Subcutaneous abdominal adipose tissue (tissue), 5 donors: ENCODE measurements around the gene GPC6.
A peak's percentile ranks its signal among the peaks of the same experiment; 100 is the strongest.

ENCODE experiments used
- H3K27ac ChIP-seq: one replicate; pipeline ENCODE4 v1.7.0; 2013; ENCODE audit warnings: low read depth, mild to moderate bottlenecking, inconsistent platforms, low read length, moderate library complexity
- H3K27me3 ChIP-seq, 5 donors: one replicate each; pipeline ENCODE4 v1.7.0; 2013; ENCODE audit warnings: low read length in 5 of 5, inconsistent platforms in 1 of 5; ENCODE audit not compliant: control insufficient read depth in 5 of 5, insufficient read depth in 4 of 5
- H3K36me3 ChIP-seq, 5 donors: one replicate each; pipeline ENCODE4 v1.7.0; 2013; ENCODE audit warnings: low read length in 5 of 5; ENCODE audit not compliant: control insufficient read depth in 5 of 5, insufficient read depth in 5 of 5
- H3K4me1 ChIP-seq, 5 donors: one replicate each; pipeline ENCODE4 v1.7.0; 2013; ENCODE audit warnings: low read length in 5 of 5, mild to moderate bottlenecking in 3 of 5, moderate library complexity in 1 of 5; ENCODE audit not compliant: control insufficient read depth in 5 of 5, insufficient read depth in 5 of 5
- H3K4me3 ChIP-seq, 5 donors: one replicate each; pipeline ENCODE4 v1.7.0; 2013; ENCODE audit warnings: low read length in 5 of 5, low read depth in 1 of 5
- H3K9ac ChIP-seq, 5 donors: one replicate each; pipeline ENCODE4 v1.7.0; 2013; ENCODE audit warnings: low read length in 5 of 5, mild to moderate bottlenecking in 4 of 5, moderate library complexity in 3 of 5
- H3K9me3 ChIP-seq, 5 donors: one replicate each; pipeline ENCODE4 v1.7.0; 2013; ENCODE audit warnings: low read length in 5 of 5; ENCODE audit not compliant: control insufficient read depth in 5 of 5
- donor health status: healthy.
- donor health status: healthy.
- donor health status: healthy.
- donor health status: healthy.
- donor health status: healthy.

GPC6 gene

DNA sequence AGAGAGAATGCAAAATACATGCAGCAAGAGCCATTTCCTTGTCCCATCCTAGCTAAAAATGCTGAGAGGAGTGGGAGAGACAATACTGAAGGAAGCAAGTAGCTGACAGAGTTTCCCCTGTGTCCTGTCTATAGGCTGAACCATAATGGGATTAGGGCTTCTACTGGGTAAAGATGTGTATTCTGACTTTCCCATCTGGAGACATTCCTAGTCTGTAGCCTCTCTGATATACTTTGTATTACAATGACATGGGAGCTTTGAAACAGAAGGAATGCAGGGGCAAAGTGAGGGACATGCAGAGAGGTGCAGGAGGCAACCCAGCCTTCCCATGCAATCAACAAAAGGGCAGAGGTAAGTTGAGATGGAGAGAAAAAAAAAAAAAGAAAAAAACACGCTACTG, 10.5 kb upstream of the GPC6 start:
- no peak overlapping the region for H3K4me3 ChIP-seq
- H3K27ac ChIP-seq: no peak overlapping the region
- H3K36me3 ChIP-seq: no peaks in the 10 kb centered on the region

DNA sequence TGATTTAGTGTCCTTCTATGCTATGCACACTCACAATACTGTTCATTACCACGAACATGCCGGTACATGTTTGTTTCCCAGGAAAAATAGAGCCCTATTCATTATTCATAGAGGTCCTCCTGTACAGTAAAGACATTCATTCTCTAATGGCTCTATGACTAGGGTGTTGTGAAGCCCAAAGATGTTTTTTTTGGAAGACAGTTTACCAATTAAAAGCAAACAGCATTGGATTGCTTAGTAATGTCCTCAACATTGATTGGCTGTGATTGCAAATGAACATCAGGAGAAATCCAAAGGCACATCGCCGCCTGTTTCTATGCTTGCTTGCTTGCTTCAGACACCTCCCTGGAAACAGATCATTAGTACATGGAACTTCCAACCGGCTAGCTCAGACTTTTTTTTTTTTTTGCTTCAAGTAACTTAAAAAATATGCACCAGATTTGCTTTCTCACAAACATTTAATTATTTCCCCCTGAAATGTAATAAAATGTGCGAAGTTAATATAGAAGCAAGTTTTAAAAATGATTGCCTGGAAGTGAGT, 8.8 kb upstream of the GPC6 start:
- Histone ChIP-seq H3K36me3 (no peaks in the 10 kb centered on the region), H3K27ac (no peak overlapping the region), H3K27me3 (no peaks in the 10 kb centered on the region), H3K4me3 (no peak overlapping the region), H3K9me3 (peaks cover 0 to 5% (median 0%) of the 10 kb centered on the region in 5 donors), H3K9ac (no peak overlapping the region), H3K4me1 (peaks cover 0 to 3% (median 0%) of the 10 kb centered on the region in 5 donors)

More for the DNA sequence above, 10.5 kb upstream of the GPC6 start:
- H3K9ac ChIP-seq: no peak overlapping the region
- no peaks in the 10 kb centered on the region for H3K27me3 ChIP-seq
- peaks cover 0 to 5% (median 0%) of the 10 kb centered on the region in 5 donors for H3K9me3 ChIP-seq
- H3K4me1 ChIP-seq: peaks cover 0 to 3% (median 0%) of the 10 kb centered on the region in 5 donors

DNA sequence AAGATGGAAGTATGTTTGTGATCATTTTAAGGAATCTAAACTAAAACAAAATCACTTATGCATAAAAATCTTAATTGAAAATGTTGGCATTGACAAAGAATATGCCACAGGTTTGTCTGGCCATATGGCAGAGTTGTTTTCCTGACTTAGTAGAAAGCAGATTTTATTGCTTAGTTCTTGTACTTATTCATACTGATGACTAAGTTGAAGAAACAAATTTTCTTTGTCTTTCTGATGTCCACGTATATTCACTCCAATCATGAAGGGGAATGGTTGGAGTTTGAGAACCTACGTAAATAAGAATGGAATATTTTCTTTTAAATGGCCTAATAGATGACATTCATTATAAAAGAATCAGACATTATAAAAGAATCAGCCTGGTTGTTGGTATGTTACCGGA, 8.0 kb upstream of the GPC6 start:
- Histone ChIP-seq H3K9ac (no peak overlapping the region), H3K4me3 (no peak overlapping the region), H3K36me3 (no peaks in the 10 kb centered on the region), H3K27ac (no peak overlapping the region), H3K9me3 (peaks cover 0 to 5% (median 0%) of the 10 kb centered on the region in 5 donors), H3K4me1 (peaks cover 0 to 3% (median 0%) of the 10 kb centered on the region in 5 donors), H3K27me3 (no peaks in the 10 kb centered on the region)

DNA sequence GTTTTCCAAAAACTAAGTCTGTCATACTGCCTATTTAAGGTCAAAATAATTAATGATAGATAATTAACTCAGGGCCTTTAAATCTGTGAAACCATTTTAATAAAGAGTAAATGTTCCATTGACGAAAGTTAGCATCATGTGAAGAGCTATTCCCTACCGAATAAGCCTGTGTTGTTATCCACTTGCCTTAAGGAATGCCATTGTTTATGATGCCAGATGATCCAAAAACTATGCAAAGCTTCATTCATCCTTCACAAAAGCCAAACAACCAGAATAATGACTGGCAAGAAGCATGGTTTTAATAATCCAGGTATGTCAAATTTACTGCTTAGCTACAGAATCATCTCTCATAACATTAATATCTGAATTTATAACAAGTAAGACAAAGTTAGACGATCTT, 6.5 kb upstream of the GPC6 start:
- H3K4me3 ChIP-seq: no peak overlapping the region
- no peak overlapping the region for H3K27ac ChIP-seq
- H3K9ac ChIP-seq: no peak overlapping the region
- H3K36me3 ChIP-seq: no peaks in the 10 kb centered on the region
- H3K9me3 ChIP-seq: no peaks in the 10 kb centered on the region
- H3K27me3 ChIP-seq: no peaks in the 10 kb centered on the region
- H3K4me1 ChIP-seq: peaks cover 0 to 8% (median 4%) of the 10 kb centered on the region in 5 donors

DNA sequence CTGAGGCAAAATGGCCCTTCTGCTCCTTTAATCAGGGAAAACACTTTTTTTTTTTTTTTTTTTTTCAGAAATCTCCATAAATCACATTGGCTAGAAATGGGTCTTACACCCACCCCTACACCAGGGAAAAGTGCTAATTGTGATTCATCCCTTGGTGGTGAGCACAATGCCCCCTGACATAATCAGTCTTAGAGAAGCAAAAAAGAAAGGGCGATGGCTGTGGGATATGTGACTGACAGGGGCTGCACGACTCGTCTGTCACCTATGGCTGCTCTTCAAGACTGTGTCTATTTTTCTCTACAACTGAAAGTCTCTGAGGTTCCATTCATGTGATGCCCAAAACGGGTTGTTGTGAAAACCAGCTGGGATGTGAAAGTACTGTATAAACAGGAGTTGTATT, 3.6 kb upstream of the GPC6 start:
- Histone ChIP-seq H3K27ac (no peak overlapping the region), H3K36me3 (no peaks in the 10 kb centered on the region), H3K27me3 (no peaks in the 10 kb centered on the region), H3K9ac (no peak overlapping the region), H3K4me1 (peaks cover 0 to 14% (median 10%) of the 10 kb centered on the region in 5 donors), H3K9me3 (no peaks in the 10 kb centered on the region), H3K4me3 (no peak overlapping the region)

- no peaks in the 10 kb centered on the region for H3K36me3 ChIP-seq
- H3K27me3 ChIP-seq: peaks cover 0 to 4% (median 0%) of the 10 kb centered on the region in 5 donors
- peaks cover 0 to 23% (median 14%) of the 10 kb centered on the region in 5 donors for H3K4me1 ChIP-seq
- no peaks in the 10 kb centered on the region for H3K9me3 ChIP-seq
- H3K27ac ChIP-seq: no peak overlapping the region
- no peak overlapping the region for H3K4me3 ChIP-seq
- no peak overlapping the region for H3K9ac ChIP-seq
Observed at GRCh38 chr13:93224535-93224934, 2.1 kb upstream of the GPC6 start.

- H3K4me1 ChIP-seq: peaks cover 1 to 32% (median 18%) of the 10 kb centered on the region in 5 donors
- no peaks in the 10 kb centered on the region for H3K9me3 ChIP-seq
- peak overlapping the region in 1 of 5 donors; percentile 87 for H3K4me3 ChIP-seq
- no peaks in the 10 kb centered on the region for H3K36me3 ChIP-seq
- no peak overlapping the region for H3K27ac ChIP-seq
- H3K9ac ChIP-seq: no peak overlapping the region
- peaks cover 0 to 4% (median 0%) of the 10 kb centered on the region in 5 donors for H3K27me3 ChIP-seq
Observed at GRCh38 chr13:93225610-93226009, 997 bp upstream of the GPC6 start.

DNA sequence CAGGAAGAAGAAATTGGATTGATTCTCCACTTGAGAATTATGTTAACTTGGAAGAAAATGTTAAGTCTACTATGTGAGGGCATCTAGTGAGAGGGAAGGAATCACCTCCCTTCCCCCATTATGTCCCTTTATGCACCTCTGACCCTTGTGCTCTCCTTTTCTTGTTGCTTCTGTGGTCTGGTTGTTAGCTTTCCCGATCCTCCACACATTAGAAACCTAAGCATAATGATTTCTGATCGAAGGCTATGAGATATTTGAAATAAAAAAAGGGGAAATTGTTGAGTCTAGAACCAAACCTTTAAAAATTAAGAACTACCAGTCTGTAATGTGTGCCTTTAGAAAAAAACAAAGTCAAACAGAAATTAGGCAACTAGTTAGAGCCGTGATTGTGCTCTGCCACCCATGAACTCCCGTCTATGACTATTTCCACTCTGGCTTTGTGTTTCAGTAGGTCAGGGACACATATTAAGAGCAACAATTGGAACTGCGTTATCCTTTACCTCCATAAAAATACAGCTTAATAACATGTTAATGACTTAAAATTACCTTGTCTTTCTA, 463 bp upstream of the GPC6 start:
- Histone ChIP-seq H3K27me3 (peaks cover 0 to 4% (median 0%) of the 10 kb centered on the region in 5 donors), H3K9ac (peak overlapping the region in 2 of 5 donors; percentile 72 to 77), H3K4me3 (peak overlapping the region; percentile 69 to 96 (median 81)), H3K36me3 (no peaks in the 10 kb centered on the region), H3K9me3 (no peaks in the 10 kb centered on the region), H3K4me1 (peaks cover 2 to 36% (median 18%) of the 10 kb centered on the region in 5 donors), H3K27ac (peak overlapping the region; percentile 96)

DNA sequence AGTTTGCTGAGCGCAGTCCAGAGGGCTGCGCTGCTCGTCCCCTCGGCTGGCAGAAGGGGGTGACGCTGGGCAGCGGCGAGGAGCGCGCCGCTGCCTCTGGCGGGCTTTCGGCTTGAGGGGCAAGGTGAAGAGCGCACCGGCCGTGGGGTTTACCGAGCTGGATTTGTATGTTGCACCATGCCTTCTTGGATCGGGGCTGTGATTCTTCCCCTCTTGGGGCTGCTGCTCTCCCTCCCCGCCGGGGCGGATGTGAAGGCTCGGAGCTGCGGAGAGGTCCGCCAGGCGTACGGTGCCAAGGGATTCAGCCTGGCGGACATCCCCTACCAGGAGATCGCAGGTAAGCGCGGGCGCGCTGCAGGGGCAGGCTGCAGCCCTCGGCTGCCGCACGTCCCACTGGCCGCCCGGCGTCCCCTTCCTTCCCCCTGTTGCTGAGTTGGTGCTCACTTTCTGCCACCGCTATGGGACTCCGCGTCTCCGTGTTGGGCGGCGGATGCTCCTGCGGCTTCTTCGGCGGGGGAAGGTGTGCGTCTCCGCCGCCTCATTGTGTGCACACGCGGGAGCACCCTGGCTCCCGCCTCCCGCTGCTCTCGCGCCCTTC, 772 bp downstream of the GPC6 start:
- Histone ChIP-seq H3K4me1 (peaks cover 2 to 36% (median 18%) of the 10 kb centered on the region in 5 donors), H3K9ac (peak overlapping the region in 4 of 5 donors; percentile 38 to 82 (median 70)), H3K27me3 (peaks cover 0 to 4% (median 0%) of the 10 kb centered on the region in 5 donors), H3K36me3 (no peaks in the 10 kb centered on the region), H3K27ac (peak overlapping the region; percentile 96), H3K9me3 (no peaks in the 10 kb centered on the region), H3K4me3 (peak overlapping the region; percentile 69 to 96 (median 81))
